Progenitor cell of endocrine pancreas (in vitro differentiated cells): Measurements from ENCODE around the gene NDC1. TPM values are rescaled to one million over a fixed set of nuclear protein-coding genes. Genes with fewer than 3 reads are reported as not detected.
"Not testable (repeated sequence)": the region's sequence is repeated elsewhere in the genome, so short reads cannot be mapped to it uniquely, and the experiment has no call there.

Experiments
- DNase-seq: peaks from one replicate; pipeline ENCODE4 v3.0.0; 2021; ENCODE audit warnings: low spot score; ENCODE audit not compliant: unreplicated experiment
- H3K27ac Mint-ChIP-seq: 2 replicates; pipeline ENCODE4 v1.8.0; 2021; ENCODE audit warnings: mild to moderate bottlenecking, moderate library complexity, mixed read lengths
- H3K27me3 Mint-ChIP-seq: 2 replicates; pipeline ENCODE4 v1.8.0; 2021; ENCODE audit warnings: mixed read lengths
- H3K36me3 Mint-ChIP-seq: 2 replicates; pipeline ENCODE4 v1.8.0; 2022; ENCODE audit warnings: mixed read lengths; ENCODE audit not compliant: insufficient read depth
- H3K4me1 Mint-ChIP-seq: 2 replicates; pipeline ENCODE4 v1.8.0; 2021; ENCODE audit warnings: low read depth, mixed read lengths
- H3K4me3 Mint-ChIP-seq: 2 replicates; pipeline ENCODE4 v1.8.0; 2021; ENCODE audit warnings: low read depth, mild to moderate bottlenecking, moderate library complexity, mixed read lengths
- H3K9me3 Mint-ChIP-seq: 2 replicates; pipeline ENCODE4 v1.8.0; 2021; ENCODE audit warnings: low read depth, mixed read lengths
- total RNA-seq: library from RNA; stranded (reverse); gene quantifications from 2 replicates; pipeline ENCODE4 v1.2.1, GENCODE V29; 2021
- TF ChIP-seq, protein P1 (sequence below): fragments of 200-600 bp; sonication (generic); IDR thresholded peaks from one replicate; pipeline ENCODE4 v1.5.0; 2021; ENCODE audit warnings: antibody characterized with exemption, mild to moderate bottlenecking; ENCODE audit not compliant: unreplicated experiment

Gene NDC1
- total RNA-seq, 1 donor from 2014 or later: 25.5 TPM

GRCh38 chr1:53763461-53763860 is 74.6 kb downstream of the NDC1 start:
- Mint-ChIP-seq H3K9me3 (peaks cover 5% of the 10 kb centered on the region), H3K4me3 (no peak overlapping the region)

GRCh38 chr1:53760497-53760896 is 77.6 kb downstream of the NDC1 start:
- not testable (repeated sequence) for H3K4me1 Mint-ChIP-seq, H3K9me3 Mint-ChIP-seq, DNase-seq, H3K27ac Mint-ChIP-seq, H3K27me3 Mint-ChIP-seq, H3K36me3 Mint-ChIP-seq, H3K4me3 Mint-ChIP-seq

More at GRCh38 chr1:53763461-53763860, 74.6 kb downstream of the NDC1 start:
- Mint-ChIP-seq H3K27ac (peak overlapping the region; percentile 3), H3K36me3 (peaks cover 4% of the 10 kb centered on the region), H3K27me3 (no peaks in the 10 kb centered on the region), H3K4me1 (no peaks in the 10 kb centered on the region)
- TF ChIP-seq, protein P1, sequence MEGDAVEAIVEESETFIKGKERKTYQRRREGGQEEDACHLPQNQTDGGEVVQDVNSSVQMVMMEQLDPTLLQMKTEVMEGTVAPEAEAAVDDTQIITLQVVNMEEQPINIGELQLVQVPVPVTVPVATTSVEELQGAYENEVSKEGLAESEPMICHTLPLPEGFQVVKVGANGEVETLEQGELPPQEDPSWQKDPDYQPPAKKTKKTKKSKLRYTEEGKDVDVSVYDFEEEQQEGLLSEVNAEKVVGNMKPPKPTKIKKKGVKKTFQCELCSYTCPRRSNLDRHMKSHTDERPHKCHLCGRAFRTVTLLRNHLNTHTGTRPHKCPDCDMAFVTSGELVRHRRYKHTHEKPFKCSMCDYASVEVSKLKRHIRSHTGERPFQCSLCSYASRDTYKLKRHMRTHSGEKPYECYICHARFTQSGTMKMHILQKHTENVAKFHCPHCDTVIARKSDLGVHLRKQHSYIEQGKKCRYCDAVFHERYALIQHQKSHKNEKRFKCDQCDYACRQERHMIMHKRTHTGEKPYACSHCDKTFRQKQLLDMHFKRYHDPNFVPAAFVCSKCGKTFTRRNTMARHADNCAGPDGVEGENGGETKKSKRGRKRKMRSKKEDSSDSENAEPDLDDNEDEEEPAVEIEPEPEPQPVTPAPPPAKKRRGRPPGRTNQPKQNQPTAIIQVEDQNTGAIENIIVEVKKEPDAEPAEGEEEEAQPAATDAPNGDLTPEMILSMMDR: no peak
- DNase-seq: no peak

- Mint-ChIP-seq H3K4me3 (no peak overlapping the region), H3K36me3 (peaks cover 4% of the 10 kb centered on the region), H3K4me1 (peaks cover 2% of the 10 kb centered on the region), H3K27ac (no peak overlapping the region), H3K9me3 (peaks cover 5% of the 10 kb centered on the region), H3K27me3 (peaks cover 8% of the 10 kb centered on the region)
- DNase-seq: no peak
- TF ChIP-seq, protein P1: no peak
These were observed 82.2 kb downstream of the NDC1 start for GRCh38 chr1:53755874-53756273.

DNA sequence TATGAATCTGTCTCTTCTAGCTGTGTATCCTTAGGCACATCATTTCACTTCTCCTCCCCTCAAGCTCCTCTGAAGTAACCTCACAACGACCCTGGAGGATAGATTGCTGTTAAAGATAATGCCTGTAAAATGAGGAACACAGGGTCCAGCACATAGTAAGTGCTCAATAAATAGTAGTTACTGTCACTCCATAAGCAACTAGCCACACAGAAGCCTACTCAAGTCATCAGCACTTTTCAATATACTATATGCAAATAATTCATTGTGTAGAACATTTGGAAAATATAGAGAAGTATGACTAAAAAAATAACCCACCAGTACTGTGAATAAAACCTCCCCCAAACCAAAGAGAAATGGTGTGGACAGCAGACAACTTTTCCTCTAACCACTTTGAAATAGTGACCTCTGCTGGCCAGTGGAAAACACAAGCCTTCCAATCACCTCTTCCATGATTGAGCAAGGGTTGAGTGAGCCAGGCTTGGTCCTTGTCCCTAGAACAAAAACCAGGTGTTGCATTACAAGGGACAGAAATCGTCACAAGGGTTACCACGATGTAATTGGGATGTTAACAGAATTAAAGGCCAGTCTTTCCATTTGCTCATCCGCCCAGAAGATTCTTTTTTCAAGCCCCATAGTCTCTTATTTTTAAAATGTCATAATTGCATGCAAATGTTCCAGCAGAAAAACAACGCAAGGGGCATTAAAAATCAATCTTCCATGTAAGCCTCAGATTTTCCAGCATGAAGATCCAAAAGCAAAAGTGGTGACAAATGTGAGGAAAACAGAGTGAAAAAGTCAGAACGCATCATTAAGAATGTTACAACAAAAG is 83.4 kb downstream of the NDC1 start:
- H3K4me1 Mint-ChIP-seq: peaks cover 2% of the 10 kb centered on the region
- H3K27me3 Mint-ChIP-seq: peaks cover 15% of the 10 kb centered on the region
- no peaks in the 10 kb centered on the region for H3K36me3 Mint-ChIP-seq
- no peak overlapping the region for H3K27ac Mint-ChIP-seq
- DNase-seq: no peak
- no peaks in the 10 kb centered on the region for H3K9me3 Mint-ChIP-seq
- TF ChIP-seq, protein P1: peak; percentile 65
- H3K4me3 Mint-ChIP-seq: no peak overlapping the region

DNA sequence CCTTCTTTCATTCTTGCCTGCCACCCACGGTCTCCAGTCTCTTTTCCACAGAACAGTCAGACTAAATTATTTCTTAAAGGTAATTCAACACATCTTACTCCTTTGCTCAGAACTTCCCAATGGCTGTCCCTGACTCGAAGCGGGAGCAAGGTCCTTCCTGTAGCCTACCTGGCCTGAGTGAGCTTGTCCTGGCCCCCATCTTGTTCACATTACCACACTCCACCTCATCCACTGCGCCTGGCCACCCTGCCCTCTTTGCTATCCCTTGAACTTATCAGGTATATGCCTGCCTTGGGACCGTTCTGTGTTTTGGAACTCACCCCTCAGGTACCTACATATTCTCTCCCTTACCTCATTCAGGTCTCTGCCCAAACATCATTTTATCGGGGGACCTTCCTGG is 85.8 kb downstream of the NDC1 start:
- Mint-ChIP-seq H3K4me3 (no peak overlapping the region), H3K27me3 (peaks cover 29% of the 10 kb centered on the region), H3K4me1 (peaks cover 2% of the 10 kb centered on the region), H3K27ac (no peak overlapping the region), H3K9me3 (no peaks in the 10 kb centered on the region), H3K36me3 (no peaks in the 10 kb centered on the region)
- no peak for DNase-seq
- TF ChIP-seq, protein P1: no peak

GRCh38 chr1:53747841-53748240 is 90.3 kb downstream of the NDC1 start:
- H3K36me3 Mint-ChIP-seq: no peaks in the 10 kb centered on the region
- no peak overlapping the region for H3K27ac Mint-ChIP-seq
- peaks cover 42% of the 10 kb centered on the region for H3K27me3 Mint-ChIP-seq
- H3K9me3 Mint-ChIP-seq: peaks cover 5% of the 10 kb centered on the region
- no peak for DNase-seq
- H3K4me3 Mint-ChIP-seq: no peak overlapping the region
- TF ChIP-seq, protein P1: no peak
- no peaks in the 10 kb centered on the region for H3K4me1 Mint-ChIP-seq
